T47D (cell line): Measurements from ENCODE around the gene POU2F2.

ENCODE experiments used
- DNase-seq, 2 experiments: peaks; one replicate each; pipeline versions ENCODE4 v3.0.0 to v3.0.0-alpha.2; 2011 to 2012; ENCODE audit warnings: low read depth in 1 of 2, low spot score in 1 of 2
- JUND ChIP-seq: IDR thresholded peaks from 2 replicates; pipeline ENCODE4 v1.6.1; 2012; ENCODE audit warnings: low read depth
- in situ Hi-C: cut with HindIII; loops from 2 replicates; pipeline ENCODE4 v1.10.0; 2016; ENCODE audit warnings: low sequenced_read_pairs, low pct_unique_long_range_greater_than_20kb

Gene POU2F2

DNA sequence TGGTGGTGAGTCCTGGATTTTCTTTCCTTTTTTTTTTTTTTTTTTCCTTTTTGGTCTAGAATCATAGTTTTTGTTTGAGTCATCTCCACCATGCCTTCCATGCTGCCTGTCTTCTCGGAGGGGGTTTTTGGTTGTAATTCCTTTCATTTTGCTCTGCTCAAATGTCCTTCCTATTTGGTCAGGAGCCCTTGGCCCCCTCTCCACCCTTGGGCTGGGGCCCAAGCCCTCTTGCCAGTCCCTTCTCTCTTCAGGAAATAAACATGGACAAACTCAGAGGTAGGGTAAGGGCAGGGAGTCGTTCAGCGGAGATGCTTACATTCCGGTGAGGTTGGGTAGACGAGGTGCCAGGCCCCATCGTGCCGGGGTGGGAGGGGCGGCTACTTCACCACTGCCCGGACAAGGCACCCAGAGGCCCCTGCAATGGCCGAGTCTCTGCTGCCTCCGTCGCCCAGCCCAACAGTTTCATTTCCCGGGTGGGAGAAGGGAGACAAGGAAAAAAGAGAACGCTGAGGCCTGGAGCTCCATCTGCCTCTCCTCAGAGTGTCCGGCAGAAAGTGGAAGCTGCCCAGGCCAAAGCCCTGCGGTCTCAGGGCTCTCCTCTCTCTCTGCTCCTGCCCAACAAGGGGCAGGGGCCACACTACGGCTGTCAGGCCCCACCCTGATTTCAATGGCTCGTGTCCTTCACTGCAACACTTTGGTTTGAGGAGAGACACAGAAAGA, 43.6 kb downstream of the POU2F2 start:
- no peak for DNase-seq
- no peak for TF ChIP-seq JUND
- in situ Hi-C loops: no loop called here

DNA sequence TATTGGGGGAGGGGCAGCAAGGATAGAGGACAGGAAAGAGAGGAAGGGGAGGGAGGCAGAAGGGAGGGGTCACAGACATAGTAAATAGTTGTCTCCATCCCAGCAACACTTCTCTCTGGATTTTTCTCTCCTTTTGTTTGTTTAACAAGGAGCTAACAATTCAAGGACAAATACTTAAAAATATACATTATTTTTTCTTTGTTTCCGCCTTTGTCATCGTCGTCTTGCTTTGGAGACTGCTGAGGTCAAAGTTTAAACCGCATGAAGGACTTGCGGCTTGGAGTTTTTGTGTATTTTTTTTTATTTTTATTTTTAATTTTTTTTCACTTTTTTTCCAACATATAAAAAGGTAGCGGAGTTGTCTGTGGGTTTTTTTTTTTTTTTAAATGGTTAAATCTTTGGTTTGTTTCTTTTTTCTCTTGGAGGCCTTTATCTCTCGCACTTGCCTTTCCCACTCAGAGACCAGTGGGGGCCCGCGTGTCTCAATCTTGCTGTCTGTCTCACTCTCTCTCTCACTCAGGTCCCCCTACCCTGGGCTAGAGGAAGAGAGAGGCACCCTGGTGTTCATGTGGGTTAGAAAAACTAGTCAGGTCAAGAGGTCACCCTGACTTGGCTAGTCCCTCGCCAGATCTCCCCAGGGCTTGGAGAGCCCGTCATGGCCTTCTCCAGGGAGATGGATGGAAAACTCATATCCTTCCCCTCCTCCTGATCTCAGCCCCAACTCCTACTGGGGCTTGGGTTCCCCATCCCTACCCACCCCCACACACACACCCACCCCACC, 45.3 kb downstream of the POU2F2 start:
- TF ChIP-seq JUND: no peak
- in situ Hi-C loops: no loop called here
- no peak for DNase-seq

DNA sequence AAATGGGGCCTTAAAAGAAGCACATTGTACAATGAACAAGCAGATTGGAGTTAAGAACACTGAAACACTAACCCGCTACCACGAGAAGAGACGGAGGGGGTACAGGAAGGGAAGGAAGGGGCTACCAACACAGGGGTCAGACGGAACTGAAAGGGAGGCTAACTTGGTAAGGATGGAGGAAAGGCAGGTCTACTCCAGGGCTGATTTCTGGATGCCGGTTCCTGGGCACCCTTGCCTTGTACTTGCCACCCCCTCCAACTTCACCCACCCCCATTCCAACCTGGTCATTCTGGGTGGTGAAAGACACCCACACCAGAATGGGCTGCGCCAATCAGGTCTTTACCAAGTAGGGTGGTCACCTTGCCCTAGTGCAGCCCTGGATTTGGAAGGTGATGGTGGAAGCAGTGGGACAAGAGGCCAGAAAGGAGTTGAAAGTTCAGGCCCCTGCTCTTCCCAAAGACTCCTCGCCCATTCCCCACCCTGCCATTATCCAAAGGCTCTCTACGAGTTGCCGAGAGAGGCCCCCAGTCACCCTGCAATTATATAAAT, 46.0 kb downstream of the POU2F2 start:
- no peak for DNase-seq
- in situ Hi-C loops: no loop called here
- no peak for TF ChIP-seq JUND

DNA sequence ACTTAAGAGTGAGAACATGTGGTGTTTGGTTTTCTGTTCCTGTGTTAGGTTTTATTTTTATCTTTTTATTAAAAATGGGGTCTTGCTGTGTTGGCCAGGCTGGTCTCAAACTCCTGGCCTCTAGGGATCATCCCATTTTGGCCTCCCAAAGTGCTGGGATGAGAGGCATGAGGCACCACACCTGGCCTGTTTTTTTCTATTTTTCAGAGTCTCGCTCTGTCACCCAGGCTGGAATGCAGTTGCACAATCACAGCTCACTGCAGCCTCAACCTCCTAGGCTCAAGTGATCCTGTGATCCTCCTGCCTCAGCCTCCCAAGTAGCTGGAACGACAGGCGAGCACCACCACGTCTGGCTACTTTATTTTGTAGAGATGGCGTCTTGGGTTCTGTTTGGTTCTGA, 48.7 kb downstream of the POU2F2 start:
- no peak for DNase-seq
- in situ Hi-C loops: no loop called here
- no peak for TF ChIP-seq JUND

DNA sequence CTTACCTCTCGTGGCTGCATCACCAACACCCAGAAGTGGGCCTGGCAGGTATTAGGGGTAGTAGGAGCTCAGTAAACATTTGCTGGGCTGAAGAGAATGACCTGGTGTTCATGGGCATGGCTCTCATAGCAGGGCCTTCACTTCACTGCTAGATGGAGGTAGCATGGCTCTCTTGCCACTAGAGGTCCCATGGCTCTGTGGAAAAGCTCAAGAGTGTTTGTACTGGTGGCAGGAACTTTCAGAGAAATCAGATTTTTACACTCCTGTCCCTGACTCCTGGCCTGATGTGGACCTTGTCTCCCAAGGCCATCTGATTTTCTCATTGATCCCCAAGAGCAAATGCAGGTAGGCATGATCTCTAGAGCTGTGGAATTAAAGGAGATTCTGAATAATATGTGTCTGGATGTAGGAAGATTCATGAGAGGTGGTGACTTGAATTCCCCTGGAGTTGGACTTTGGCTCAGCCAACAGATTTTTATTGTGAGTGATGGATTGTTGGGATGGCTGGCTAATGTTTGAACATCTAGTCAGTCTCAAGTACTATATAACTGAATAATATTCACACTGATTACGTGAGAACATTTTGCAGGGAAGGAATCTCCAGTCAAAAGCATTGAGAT, 50.6 kb downstream of the POU2F2 start:
- in situ Hi-C loops: no loop called here
- no peak for TF ChIP-seq JUND
- DNase-seq: peak; percentile 66 to 74

DNA sequence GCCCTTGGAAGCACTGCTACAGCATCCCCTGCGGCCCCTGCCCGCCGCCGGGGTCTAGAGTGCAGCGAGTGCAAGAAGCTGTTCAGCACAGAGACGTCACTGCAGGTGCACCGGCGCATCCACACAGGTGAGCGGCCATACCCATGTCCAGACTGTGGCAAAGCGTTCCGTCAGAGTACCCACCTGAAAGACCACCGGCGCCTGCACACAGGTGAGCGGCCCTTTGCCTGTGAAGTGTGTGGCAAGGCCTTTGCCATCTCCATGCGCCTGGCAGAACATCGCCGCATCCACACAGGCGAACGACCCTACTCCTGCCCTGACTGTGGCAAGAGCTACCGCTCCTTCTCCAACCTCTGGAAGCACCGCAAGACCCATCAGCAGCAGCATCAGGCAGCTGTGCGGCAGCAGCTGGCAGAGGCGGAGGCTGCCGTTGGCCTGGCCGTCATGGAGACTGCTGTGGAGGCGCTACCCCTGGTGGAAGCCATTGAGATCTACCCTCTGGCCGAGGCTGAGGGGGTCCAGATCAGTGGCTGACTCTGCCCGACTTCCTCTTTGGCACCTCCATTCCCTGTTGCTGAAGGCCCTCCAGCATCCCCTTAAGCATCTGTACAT, 51.4 kb downstream of the POU2F2 start:
- DNase-seq: no peak
- TF ChIP-seq JUND: no peak
- in situ Hi-C loops: no loop called here

DNA sequence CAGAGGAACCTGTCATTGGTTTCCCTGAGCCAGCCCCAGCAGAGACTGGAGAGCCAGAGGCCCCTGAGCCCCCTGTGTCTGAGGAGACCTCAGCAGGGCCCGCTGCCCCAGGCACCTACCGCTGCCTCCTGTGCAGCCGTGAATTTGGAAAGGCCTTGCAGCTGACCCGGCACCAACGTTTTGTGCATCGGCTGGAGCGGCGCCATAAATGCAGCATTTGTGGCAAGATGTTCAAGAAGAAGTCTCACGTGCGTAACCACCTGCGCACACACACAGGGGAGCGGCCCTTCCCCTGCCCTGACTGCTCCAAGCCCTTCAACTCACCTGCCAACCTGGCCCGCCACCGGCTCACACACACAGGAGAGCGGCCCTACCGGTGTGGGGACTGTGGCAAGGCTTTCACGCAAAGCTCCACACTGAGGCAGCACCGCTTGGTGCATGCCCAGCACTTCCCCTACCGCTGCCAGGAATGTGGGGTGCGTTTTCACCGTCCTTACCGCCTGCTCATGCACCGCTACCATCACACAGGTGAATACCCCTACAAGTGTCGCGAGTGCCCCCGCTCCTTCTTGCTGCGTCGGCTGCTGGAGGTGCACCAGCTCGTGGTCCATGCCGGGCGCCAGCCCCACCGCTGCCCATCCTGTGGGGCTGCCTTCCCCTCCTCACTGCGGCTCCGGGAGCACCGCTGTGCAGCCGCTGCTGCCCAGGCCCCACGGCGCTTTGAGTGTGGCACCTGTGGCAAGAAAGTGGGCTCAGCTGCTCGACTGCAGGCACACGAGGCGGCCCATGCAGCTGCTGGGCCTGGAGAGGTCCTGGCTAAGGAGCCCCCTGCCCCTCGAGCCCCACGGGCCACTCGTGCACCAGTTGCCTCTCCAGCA, 52.1 kb downstream of the POU2F2 start:
- in situ Hi-C loops: no loop called here
- no peak for TF ChIP-seq JUND
- no peak for DNase-seq

DNA sequence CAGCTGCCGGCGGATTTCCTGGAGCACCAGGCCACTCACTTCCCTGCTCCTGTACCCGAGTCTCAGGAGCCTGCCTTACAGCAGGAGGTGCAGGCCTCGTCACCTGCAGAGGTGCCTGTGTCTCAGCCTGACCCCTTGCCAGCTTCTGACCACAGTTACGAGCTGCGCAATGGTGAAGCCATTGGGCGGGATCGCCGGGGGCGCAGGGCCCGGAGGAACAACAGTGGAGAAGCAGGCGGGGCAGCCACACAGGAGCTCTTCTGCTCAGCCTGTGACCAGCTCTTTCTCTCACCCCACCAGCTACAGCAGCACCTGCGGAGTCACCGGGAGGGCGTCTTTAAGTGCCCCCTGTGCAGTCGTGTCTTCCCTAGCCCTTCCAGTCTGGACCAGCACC, 53.0 kb downstream of the POU2F2 start:
- in situ Hi-C loops: no loop called here
- no peak for TF ChIP-seq JUND

DNA sequence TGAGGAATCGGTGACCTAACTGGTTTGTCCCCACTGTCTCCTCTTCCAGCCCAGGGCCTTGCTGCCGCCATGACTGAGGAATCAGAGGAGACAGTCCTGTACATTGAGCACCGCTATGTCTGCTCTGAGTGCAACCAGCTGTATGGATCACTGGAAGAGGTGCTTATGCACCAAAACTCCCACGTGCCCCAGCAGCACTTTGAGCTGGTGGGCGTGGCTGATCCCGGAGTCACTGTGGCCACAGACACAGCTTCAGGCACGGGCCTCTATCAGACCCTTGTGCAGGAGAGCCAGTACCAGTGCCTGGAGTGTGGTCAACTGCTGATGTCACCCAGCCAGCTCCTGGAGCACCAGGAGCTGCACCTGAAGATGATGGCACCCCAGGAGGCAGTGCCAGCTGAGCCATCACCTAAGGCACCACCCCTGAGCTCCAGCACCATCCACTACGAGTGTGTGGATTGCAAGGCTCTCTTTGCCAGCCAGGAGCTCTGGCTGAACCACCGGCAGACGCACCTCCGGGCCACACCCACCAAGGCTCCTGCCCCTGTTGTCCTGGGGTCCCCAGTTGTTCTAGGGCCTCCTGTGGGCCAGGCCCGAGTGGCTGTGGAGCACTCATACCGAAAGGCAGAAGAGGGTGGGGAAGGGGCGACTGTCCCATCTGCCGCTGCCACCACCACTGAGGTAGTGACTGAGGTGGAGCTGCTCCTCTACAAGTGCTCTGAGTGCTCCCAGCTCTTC, 53.5 kb downstream of the POU2F2 start:
- DNase-seq: no peak
- in situ Hi-C loops: no loop called here
- no peak for TF ChIP-seq JUND

More for the DNA sequence above, 53.0 kb downstream of the POU2F2 start:
- DNase-seq: no peak

DNA sequence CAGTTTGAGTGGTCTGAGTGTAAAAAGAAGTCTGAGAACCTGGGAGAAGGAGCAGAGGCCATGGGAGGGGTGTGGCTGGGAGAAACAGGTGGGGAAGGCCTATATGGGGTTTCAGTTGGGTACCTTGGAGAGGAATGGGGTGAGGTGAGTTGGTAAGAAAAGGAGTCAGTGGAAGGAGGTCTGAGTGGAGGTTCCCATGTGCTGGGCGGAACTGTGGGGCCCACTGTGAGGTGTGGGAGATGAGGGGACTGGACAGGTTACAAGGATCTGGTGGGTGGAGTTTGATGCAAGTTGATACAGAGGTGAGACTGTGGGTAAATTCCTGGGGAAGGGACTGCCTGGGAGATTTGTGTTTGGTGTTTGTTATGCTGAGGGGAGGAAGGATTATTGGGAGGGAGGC, 54.2 kb downstream of the POU2F2 start:
- TF ChIP-seq JUND: no peak
- no peak for DNase-seq
- in situ Hi-C loops: no loop called here

DNA sequence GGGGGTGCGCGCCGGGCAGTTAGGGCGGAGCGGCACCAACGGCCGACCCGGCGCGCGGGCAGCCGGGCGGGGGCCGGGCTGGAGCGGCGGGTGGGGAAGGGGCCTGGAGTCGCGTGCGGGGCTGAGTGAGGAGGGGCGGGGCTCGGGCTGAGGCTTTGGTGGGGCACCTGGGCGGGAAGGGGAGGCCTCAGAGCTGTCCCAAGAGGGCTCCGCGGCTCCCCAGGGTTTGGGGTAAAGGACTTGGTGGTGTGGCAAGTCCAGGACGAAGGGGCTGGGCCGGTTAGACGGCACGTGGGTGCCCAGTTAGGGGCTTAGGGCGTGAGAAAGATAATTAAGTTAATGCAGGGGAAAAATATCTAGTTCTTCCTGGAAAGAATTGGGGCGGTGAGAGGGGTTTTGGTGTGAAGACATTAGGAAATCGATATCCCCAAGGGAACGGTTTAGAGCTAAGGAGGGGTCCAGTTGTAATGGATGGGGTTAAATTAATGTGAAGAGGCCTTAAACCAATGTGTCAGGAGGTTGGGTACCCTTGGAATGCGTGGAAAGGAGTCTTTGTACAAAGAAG, 55.8 kb downstream of the POU2F2 start:
- DNase-seq: no peak
- in situ Hi-C loops: no loop called here
- no peak for TF ChIP-seq JUND
